ENCODE results near the gene NCL. TPM values are rescaled to one million over a fixed set of nuclear protein-coding genes. Genes with fewer than 3 reads are reported as not detected.
"Not testable (repeated sequence)": the region's sequence is repeated elsewhere in the genome, so short reads cannot be mapped to it uniquely, and the experiment has no call there.

NCL gene
- total and polyA plus RNA-seq, 4 donors, result 83.1 to 139 (median 107) TPM

DNA sequence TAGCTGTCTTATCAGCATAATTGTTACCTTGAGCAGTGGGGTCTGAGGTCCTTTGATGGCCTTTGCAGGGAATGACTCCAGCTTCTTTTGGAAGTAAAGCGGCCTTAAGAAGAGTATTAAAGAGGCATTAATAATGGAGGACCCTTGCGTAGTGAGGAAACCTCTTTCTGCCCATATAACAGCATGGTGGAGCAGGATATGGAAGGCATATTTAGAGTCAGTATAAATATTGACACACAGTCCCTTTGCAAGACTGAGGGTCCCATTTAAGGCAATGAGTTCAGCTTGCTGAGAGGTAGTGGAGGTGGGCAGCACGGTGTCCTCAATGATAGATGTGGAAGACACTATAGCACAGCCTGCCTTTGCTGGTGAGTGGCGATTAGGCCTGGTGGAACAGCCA lies 32.7 kb downstream of the NCL start:
- no peak for DNase-seq (ENCODE audit: low spot score)
- Histone ChIP-seq H3K27ac (ENCODE audit: low read depth in 1 of 2, low read length in 2 of 2) (no peak overlapping the region), H3K36me3 (ENCODE audit: control insufficient read depth in 4 of 4, insufficient read depth in 3 of 4, low read depth in 1 of 4, low read length in 3 of 4) (no peaks in the 10 kb centered on the region), H3K9ac (ENCODE audit: low read depth in 1 of 2, low read length in 2 of 2) (no peak overlapping the region), H3K4me1 (ENCODE audit: control insufficient read depth in 4 of 4, insufficient read depth in 4 of 4, low read length in 3 of 4) (no peaks in the 10 kb centered on the region), H3K27me3 (ENCODE audit: control insufficient read depth in 4 of 4, insufficient read depth in 4 of 4, low read length in 3 of 4) (no peaks in the 10 kb centered on the region), H3K9me3 (ENCODE audit: control insufficient read depth in 4 of 4, low read length in 3 of 4) (peaks cover 0 to 3% (median 1%) of the 10 kb centered on the region in 4 donors), H3K4me3 (ENCODE audit: low read depth in 1 of 3, low read length in 3 of 3) (no peak overlapping the region)
- TF ChIP-seq JUND (IDR thresholded peaks at IDR 0.05) (no peak), NR2F2 (IDR thresholded peaks at IDR 0.05) (no peak), SP1 (IDR thresholded peaks at IDR 0.05) (no peak), FOXA2 (IDR thresholded peaks at IDR 0.05) (no peak), YY1 (IDR thresholded peaks at IDR 0.05) (no peak), HNF4G (IDR thresholded peaks at IDR 0.05) (no peak), EGR1 (IDR thresholded peaks at IDR 0.05; ENCODE audit: low read depth in 2 of 2) (no peak), FOXA1 (IDR thresholded peaks at IDR 0.05) (no peak), RXRA (IDR thresholded peaks at IDR 0.05) (no peak), RAD21 (IDR thresholded peaks at IDR 0.05) (no peak), HNF4A (conservative IDR thresholded peaks at IDR 0.05) (no peak), TAF1 (conservative IDR thresholded peaks at IDR 0.05) (no peak)
- TF ChIP-seq, protein P1, sequence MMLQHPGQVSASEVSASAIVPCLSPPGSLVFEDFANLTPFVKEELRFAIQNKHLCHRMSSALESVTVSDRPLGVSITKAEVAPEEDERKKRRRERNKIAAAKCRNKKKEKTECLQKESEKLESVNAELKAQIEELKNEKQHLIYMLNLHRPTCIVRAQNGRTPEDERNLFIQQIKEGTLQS (IDR thresholded peaks at IDR 0.05), result no peak
- 95% methylated on average over 4 of the region's 4 CpGs for WGBS

DNA sequence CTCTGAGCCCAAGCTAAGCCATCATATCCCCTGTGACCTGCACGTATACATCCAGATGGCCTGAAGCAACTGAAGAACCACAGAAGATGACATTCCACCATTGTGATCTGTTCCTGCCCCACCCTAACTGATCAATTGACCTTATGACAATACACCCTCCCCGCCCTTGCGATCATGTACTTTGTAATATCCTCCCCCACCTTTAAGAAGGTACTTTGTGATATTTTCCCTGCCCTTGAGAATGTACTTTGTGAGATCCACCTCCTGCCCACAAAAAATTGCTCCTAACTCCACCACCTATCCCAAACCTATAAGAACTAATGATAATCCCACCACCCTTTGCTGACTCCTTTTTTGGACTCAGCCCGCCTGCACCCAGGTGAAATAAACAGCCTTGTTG lies 33.8 kb downstream of the NCL start:
- H3K9me3 ChIP-seq (ENCODE audit: control insufficient read depth in 4 of 4, low read length in 3 of 4); H3K27me3 ChIP-seq (ENCODE audit: control insufficient read depth in 4 of 4, insufficient read depth in 4 of 4, low read length in 3 of 4); H3K4me1 ChIP-seq (ENCODE audit: control insufficient read depth in 4 of 4, insufficient read depth in 4 of 4, low read length in 3 of 4); DNase-seq (ENCODE audit: low spot score); H3K4me3 ChIP-seq (ENCODE audit: low read depth in 1 of 3, low read length in 3 of 3); H3K9ac ChIP-seq (ENCODE audit: low read depth in 1 of 2, low read length in 2 of 2); H3K27ac ChIP-seq (ENCODE audit: low read depth in 1 of 2, low read length in 2 of 2); H3K36me3 ChIP-seq (ENCODE audit: control insufficient read depth in 4 of 4, insufficient read depth in 3 of 4, low read depth in 1 of 4, low read length in 3 of 4): not testable (repeated sequence)
- WGBS, result 87% methylated on average over 4 of the region's 4 CpGs

DNA sequence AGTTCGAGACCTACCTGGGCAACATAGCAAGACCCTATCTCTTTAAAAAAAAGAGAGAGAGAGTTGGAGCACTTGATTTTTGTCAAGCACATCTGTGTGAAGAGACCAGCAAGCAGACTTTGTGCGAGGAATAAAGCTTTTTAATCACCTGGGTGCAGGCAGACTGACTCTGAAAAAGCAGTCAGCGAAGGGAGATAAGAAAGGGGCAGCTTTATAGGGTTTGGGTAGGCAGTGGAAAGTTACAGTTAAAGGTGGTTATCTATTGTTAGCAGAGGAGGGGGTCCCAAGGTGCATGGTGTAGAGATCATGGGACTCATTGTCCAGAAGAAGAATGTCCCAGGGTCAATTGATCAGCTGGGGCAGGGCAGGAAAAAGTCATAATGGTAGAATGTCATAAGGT lies 34.4 kb downstream of the NCL start:
- Histone ChIP-seq H3K27ac (ENCODE audit: low read depth in 1 of 2, low read length in 2 of 2) (no peak overlapping the region), H3K4me1 (ENCODE audit: control insufficient read depth in 4 of 4, insufficient read depth in 4 of 4, low read length in 3 of 4) (no peaks in the 10 kb centered on the region), H3K9ac (ENCODE audit: low read depth in 1 of 2, low read length in 2 of 2) (no peak overlapping the region), H3K27me3 (ENCODE audit: control insufficient read depth in 4 of 4, insufficient read depth in 4 of 4, low read length in 3 of 4) (no peaks in the 10 kb centered on the region), H3K36me3 (ENCODE audit: control insufficient read depth in 4 of 4, insufficient read depth in 3 of 4, low read depth in 1 of 4, low read length in 3 of 4) (no peaks in the 10 kb centered on the region), H3K9me3 (ENCODE audit: control insufficient read depth in 4 of 4, low read length in 3 of 4) (peaks cover 0 to 3% (median 1%) of the 10 kb centered on the region in 4 donors), H3K4me3 (ENCODE audit: low read depth in 1 of 3, low read length in 3 of 3) (no peak overlapping the region)
- TF ChIP-seq, protein P2, sequence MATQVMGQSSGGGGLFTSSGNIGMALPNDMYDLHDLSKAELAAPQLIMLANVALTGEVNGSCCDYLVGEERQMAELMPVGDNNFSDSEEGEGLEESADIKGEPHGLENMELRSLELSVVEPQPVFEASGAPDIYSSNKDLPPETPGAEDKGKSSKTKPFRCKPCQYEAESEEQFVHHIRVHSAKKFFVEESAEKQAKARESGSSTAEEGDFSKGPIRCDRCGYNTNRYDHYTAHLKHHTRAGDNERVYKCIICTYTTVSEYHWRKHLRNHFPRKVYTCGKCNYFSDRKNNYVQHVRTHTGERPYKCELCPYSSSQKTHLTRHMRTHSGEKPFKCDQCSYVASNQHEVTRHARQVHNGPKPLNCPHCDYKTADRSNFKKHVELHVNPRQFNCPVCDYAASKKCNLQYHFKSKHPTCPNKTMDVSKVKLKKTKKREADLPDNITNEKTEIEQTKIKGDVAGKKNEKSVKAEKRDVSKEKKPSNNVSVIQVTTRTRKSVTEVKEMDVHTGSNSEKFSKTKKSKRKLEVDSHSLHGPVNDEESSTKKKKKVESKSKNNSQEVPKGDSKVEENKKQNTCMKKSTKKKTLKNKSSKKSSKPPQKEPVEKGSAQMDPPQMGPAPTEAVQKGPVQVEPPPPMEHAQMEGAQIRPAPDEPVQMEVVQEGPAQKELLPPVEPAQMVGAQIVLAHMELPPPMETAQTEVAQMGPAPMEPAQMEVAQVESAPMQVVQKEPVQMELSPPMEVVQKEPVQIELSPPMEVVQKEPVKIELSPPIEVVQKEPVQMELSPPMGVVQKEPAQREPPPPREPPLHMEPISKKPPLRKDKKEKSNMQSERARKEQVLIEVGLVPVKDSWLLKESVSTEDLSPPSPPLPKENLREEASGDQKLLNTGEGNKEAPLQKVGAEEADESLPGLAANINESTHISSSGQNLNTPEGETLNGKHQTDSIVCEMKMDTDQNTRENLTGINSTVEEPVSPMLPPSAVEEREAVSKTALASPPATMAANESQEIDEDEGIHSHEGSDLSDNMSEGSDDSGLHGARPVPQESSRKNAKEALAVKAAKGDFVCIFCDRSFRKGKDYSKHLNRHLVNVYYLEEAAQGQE (IDR thresholded peaks at IDR 0.05), result no peak
- no peak for TF ChIP-seq HNF4A (conservative IDR thresholded peaks at IDR 0.05)
- TF ChIP-seq, protein P3, sequence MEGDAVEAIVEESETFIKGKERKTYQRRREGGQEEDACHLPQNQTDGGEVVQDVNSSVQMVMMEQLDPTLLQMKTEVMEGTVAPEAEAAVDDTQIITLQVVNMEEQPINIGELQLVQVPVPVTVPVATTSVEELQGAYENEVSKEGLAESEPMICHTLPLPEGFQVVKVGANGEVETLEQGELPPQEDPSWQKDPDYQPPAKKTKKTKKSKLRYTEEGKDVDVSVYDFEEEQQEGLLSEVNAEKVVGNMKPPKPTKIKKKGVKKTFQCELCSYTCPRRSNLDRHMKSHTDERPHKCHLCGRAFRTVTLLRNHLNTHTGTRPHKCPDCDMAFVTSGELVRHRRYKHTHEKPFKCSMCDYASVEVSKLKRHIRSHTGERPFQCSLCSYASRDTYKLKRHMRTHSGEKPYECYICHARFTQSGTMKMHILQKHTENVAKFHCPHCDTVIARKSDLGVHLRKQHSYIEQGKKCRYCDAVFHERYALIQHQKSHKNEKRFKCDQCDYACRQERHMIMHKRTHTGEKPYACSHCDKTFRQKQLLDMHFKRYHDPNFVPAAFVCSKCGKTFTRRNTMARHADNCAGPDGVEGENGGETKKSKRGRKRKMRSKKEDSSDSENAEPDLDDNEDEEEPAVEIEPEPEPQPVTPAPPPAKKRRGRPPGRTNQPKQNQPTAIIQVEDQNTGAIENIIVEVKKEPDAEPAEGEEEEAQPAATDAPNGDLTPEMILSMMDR (IDR thresholded peaks at IDR 0.05; ENCODE audit: low read depth, low read length, missing input control), result no peak
- no peak for TF ChIP-seq YY1 (IDR thresholded peaks at IDR 0.05)
- TF ChIP-seq GABPA (IDR thresholded peaks at IDR 0.05 in 1 of 2, conservative IDR thresholded peaks at IDR 0.05 in 1 of 2), result no peak
- TF ChIP-seq, protein P1 (IDR thresholded peaks at IDR 0.05), result no peak
- no peak for TF ChIP-seq JUND (IDR thresholded peaks at IDR 0.05)
- TF ChIP-seq FOXA1 (IDR thresholded peaks at IDR 0.05), result no peak
- TF ChIP-seq EGR1 (IDR thresholded peaks at IDR 0.05; ENCODE audit: low read depth in 2 of 2), result no peak
- TF ChIP-seq, protein P4, sequence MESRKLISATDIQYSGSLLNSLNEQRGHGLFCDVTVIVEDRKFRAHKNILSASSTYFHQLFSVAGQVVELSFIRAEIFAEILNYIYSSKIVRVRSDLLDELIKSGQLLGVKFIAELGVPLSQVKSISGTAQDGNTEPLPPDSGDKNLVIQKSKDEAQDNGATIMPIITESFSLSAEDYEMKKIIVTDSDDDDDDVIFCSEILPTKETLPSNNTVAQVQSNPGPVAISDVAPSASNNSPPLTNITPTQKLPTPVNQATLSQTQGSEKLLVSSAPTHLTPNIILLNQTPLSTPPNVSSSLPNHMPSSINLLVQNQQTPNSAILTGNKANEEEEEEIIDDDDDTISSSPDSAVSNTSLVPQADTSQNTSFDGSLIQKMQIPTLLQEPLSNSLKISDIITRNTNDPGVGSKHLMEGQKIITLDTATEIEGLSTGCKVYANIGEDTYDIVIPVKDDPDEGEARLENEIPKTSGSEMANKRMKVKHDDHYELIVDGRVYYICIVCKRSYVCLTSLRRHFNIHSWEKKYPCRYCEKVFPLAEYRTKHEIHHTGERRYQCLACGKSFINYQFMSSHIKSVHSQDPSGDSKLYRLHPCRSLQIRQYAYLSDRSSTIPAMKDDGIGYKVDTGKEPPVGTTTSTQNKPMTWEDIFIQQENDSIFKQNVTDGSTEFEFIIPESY (IDR thresholded peaks at IDR 0.05), result no peak
- no peak for TF ChIP-seq SP1 (IDR thresholded peaks at IDR 0.05)
- DNase-seq (ENCODE audit: low spot score), result no peak
- 96% methylated on average over 3 of the region's 3 CpGs for WGBS

Data from liver (tissue), 9 donors.